IMR-90 (cell line): ENCODE results near the gene MPRIP. TPM values are rescaled to one million over a fixed set of nuclear protein-coding genes. Genes with fewer than 3 reads are reported as not detected.
A peak's percentile ranks its signal among the peaks of the same experiment; 100 is the strongest.

Experiments
- ATAC-seq: fragments of 200-7000 bp; cut with Tn5 transposase; 2 replicates; pipeline ENCODE4 v1.9.1; 2020; ENCODE audit warnings: low read depth, mild to moderate bottlenecking, moderate library complexity
- Bru-seq: library from RNA; stranded (reverse); fragments of 400-500 nt; gene quantifications from one replicate; lab custom pipeline; 2021; lab: Mats Ljungman, UMichigan
- BruChase-seq, 2 experiments: library from RNA; stranded (reverse); fragments of 400-500 nt; gene quantifications; one replicate each; lab custom pipeline; 2021; lab: Mats Ljungman, UMichigan
- BruUV-seq: library from RNA; stranded (reverse); fragments of 400-500 nt; replicated peaks from 2 replicates; lab custom pipeline; 2021; lab: Mats Ljungman, UMichigan
- CTCF ChIA-PET: fragments of 300-600 bp; formaldehyde crosslinking; extraction: SDS; loops from one replicate; lab custom pipeline; 2021; ENCODE audit warnings: antibody characterized with exemption; lab: Yijun Ruan, JAX
- POLR2A ChIA-PET: fragments of 300-600 bp; sonication (Branson Sonifier 250); formaldehyde crosslinking; loops from one replicate; lab custom pipeline; 2022; ENCODE audit warnings: antibody characterized with exemption; ENCODE audit not compliant: unreplicated experiment; lab: Charles Lee
- DNase-seq: peaks from one replicate; pipeline ENCODE4 v3.0.0; 2013
- H2AFZ ChIP-seq: replicated peaks from 2 replicates; pipeline ENCODE3; 2013; ENCODE audit warnings: low read length, mild to moderate bottlenecking; ENCODE audit not compliant: poor library complexity
- H2AK5ac ChIP-seq: 2 replicates; pipeline ENCODE4 v1.6.1; 2013; ENCODE audit warnings: low read depth, low read length, inconsistent platforms
- H2AK9ac ChIP-seq: replicated peaks from 2 replicates; pipeline ENCODE3; 2013; ENCODE audit warnings: mild to moderate bottlenecking, low read depth, low read length, moderate library complexity; ENCODE audit not compliant: poor library complexity
- H2BK120ac ChIP-seq: 2 replicates; pipeline ENCODE4 v1.6.1; 2013; ENCODE audit warnings: low read depth, low read length, inconsistent platforms
- H2BK15ac ChIP-seq: 3 replicates; pipeline ENCODE4 v1.6.1; 2013; ENCODE audit warnings: low read depth, low read length, inconsistent platforms
- H2BK20ac ChIP-seq: 2 replicates; pipeline ENCODE4 v1.6.1; 2013; ENCODE audit warnings: low read depth, mild to moderate bottlenecking, inconsistent platforms, low read length, moderate library complexity
- H2BK5ac ChIP-seq: 2 replicates; pipeline ENCODE4 v1.6.1; 2013; ENCODE audit warnings: mild to moderate bottlenecking, low read depth, low read length, inconsistent platforms; ENCODE audit not compliant: poor library complexity, severe bottlenecking
- H3K14ac ChIP-seq: replicated peaks from 2 replicates; pipeline ENCODE4 v1.6.1; 2013; ENCODE audit warnings: low read depth, low read length, inconsistent platforms
- H3K18ac ChIP-seq: 2 replicates; pipeline ENCODE4 v1.6.1; 2013; ENCODE audit warnings: low read depth, low read length, control low read depth
- H3K23ac ChIP-seq: 2 replicates; pipeline ENCODE4 v1.6.1; 2013; ENCODE audit warnings: low read depth, low read length, inconsistent platforms
- H3K27ac ChIP-seq: 2 replicates; pipeline ENCODE4 v1.5.1; 2013; ENCODE audit warnings: mild to moderate bottlenecking, control low read depth, low read length; ENCODE audit not compliant: insufficient read depth
- H3K27me3 ChIP-seq: 2 replicates; pipeline ENCODE4 v1.6.1; 2013; ENCODE audit warnings: low read length; ENCODE audit not compliant: control insufficient read depth, insufficient read depth
- H3K36me3 ChIP-seq: 2 replicates; pipeline ENCODE4 v1.6.1; 2013; ENCODE audit warnings: low read length, mixed read lengths; ENCODE audit not compliant: control insufficient read depth, insufficient read depth
- H3K4ac ChIP-seq: 2 replicates; pipeline ENCODE4 v1.6.1; 2013; ENCODE audit warnings: low read depth, low read length, inconsistent platforms
- H3K4me1 ChIP-seq: 2 replicates; pipeline ENCODE4 v1.6.1; 2013; ENCODE audit warnings: low read length, mixed read lengths; ENCODE audit not compliant: control insufficient read depth, insufficient read depth
- H3K4me2 ChIP-seq: 2 replicates; pipeline ENCODE4 v1.6.1; 2013; ENCODE audit warnings: low read depth, mild to moderate bottlenecking, control low read depth, low read length, moderate library complexity
- H3K4me3 ChIP-seq: 2 replicates; pipeline ENCODE4 v1.5.1; 2013; ENCODE audit warnings: low read depth, mild to moderate bottlenecking, control low read depth, low read length, moderate library complexity; ENCODE audit not compliant: insufficient read depth
- H3K56ac ChIP-seq: 2 replicates; pipeline ENCODE4 v1.6.1; 2013; ENCODE audit warnings: low read length, inconsistent platforms; ENCODE audit not compliant: insufficient read depth; ENCODE audit errors: extremely low read depth
- H3K79me1 ChIP-seq, 2 experiments: 2 replicates each; pipeline ENCODE4 v1.6.1; 2013; ENCODE audit warnings: low read length in 2 of 2, inconsistent platforms in 1 of 2, low read depth in 1 of 2
- H3K9ac ChIP-seq: 2 replicates; pipeline ENCODE4 v1.6.1; 2013; ENCODE audit warnings: low read depth, low read length, control low read depth
- H3K9me1 ChIP-seq: 2 replicates; pipeline ENCODE4 v1.6.1; 2013; ENCODE audit warnings: low read length, inconsistent platforms; ENCODE audit not compliant: insufficient read depth
- H3K9me3 ChIP-seq: 2 replicates; pipeline ENCODE4 v1.6.1; 2013; ENCODE audit warnings: low read length; ENCODE audit not compliant: control insufficient read depth, insufficient read depth
- H4K20me1 ChIP-seq: 2 replicates; pipeline ENCODE4 v1.6.1; 2013; ENCODE audit warnings: low read length, inconsistent platforms; ENCODE audit not compliant: insufficient read depth
- H4K5ac ChIP-seq: 2 replicates; pipeline ENCODE4 v1.6.1; 2013; ENCODE audit warnings: mild to moderate bottlenecking, low read depth, low read length, control low read depth
- H4K8ac ChIP-seq, 2 experiments: 2 replicates each; pipeline ENCODE4 v1.6.1; 2013; ENCODE audit warnings: low read depth in 2 of 2, low read length in 2 of 2, control low read depth in 1 of 2, inconsistent platforms in 1 of 2
- H4K91ac ChIP-seq: 2 replicates; pipeline ENCODE4 v1.6.1; 2013; ENCODE audit warnings: low read depth, low read length, inconsistent platforms; ENCODE audit not compliant: insufficient read depth
- BHLHE40 ChIP-seq: fragments of 150-350 bp; IDR thresholded peaks from 2 replicates; pipeline ENCODE4 v1.6.1; 2016; ENCODE audit warnings: mild to moderate bottlenecking, low read depth, low read length
- CEBPB ChIP-seq: IDR thresholded peaks from 2 replicates; pipeline ENCODE4 v1.6.1; 2012; ENCODE audit warnings: low read depth, low read length, improper control_type of control experiment
- CHD1 ChIP-seq: IDR thresholded peaks from 2 replicates; pipeline ENCODE4 v1.6.1; 2012; ENCODE audit warnings: low read depth, low read length, improper control_type of control experiment
- CTCF ChIP-seq: conservative IDR thresholded peaks from 2 replicates; pipeline ENCODE4 v1.5.1; 2012; ENCODE audit warnings: mild to moderate bottlenecking, low read depth, low read length, improper control_type of control experiment
- ELK1 ChIP-seq: fragments of 150-350 bp; IDR thresholded peaks from 2 replicates; pipeline ENCODE4 v1.6.1; 2016; ENCODE audit warnings: low read depth, mild to moderate bottlenecking, low read length, moderate library complexity, borderline replicate concordance
- POLR2A ChIP-seq: IDR thresholded peaks from 2 replicates; pipeline ENCODE4 v1.6.1; 2012; ENCODE audit warnings: mild to moderate bottlenecking, low read depth, low read length
- RAD21 ChIP-seq: IDR thresholded peaks from 2 replicates; pipeline ENCODE4 v1.6.1; 2012; ENCODE audit warnings: low read length, improper control_type of control experiment
- RCOR1 ChIP-seq: IDR thresholded peaks from 2 replicates; pipeline ENCODE4 v1.6.1; 2012; ENCODE audit warnings: mild to moderate bottlenecking, low read length, improper control_type of control experiment; ENCODE audit not compliant: insufficient replicate concordance
- RFX5 ChIP-seq: IDR thresholded peaks from 2 replicates; pipeline ENCODE4 v1.8.0; 2012; ENCODE audit warnings: low read depth, mild to moderate bottlenecking, low read length, moderate library complexity
- SMC3 ChIP-seq: fragments of 150-350 bp; IDR thresholded peaks from 2 replicates; pipeline ENCODE4 v1.6.1; 2016; ENCODE audit warnings: low read depth, mild to moderate bottlenecking, antibody characterized with exemption, low read length, moderate library complexity
- USF2 ChIP-seq: fragments of 150-350 bp; IDR thresholded peaks from 2 replicates; pipeline ENCODE4 v1.6.1; 2017; ENCODE audit warnings: mild to moderate bottlenecking, antibody characterized with exemption, low read length, low read depth
- WGBS, 2 experiments: methylation state at CpG; one replicate each; pipeline versions ENCODE4 v1.1.5 to v1.1.7; 2013; ENCODE audit warnings: missing lambda C conversion rate in 2 of 2; ENCODE audit not compliant: insufficient read length in 1 of 2; ENCODE audit errors: extremely low coverage in 2 of 2; 5-methylcytosine and 5-hydroxymethylcytosine counted together
- dilution Hi-C: fragments of 300-500 bp; cut with HindIII; formaldehyde crosslinking; loops from one replicate; pipeline ENCODE4 v1.14.3; 2018; ENCODE audit warnings: low sequenced_read_pairs; ENCODE audit not compliant: unreplicated experiment
- in situ Hi-C: fragments of 300-500 bp; cut with MboI; formaldehyde crosslinking; loops from 3 replicates; pipeline ENCODE4 v1.14.3; 2019; ENCODE audit warnings: low sequenced_read_pairs, inconsistent platforms, mixed read lengths
- intact Hi-C: fragments of 100-400 bp; cut with micrococcal nuclease; formaldehyde crosslinking; loops from 2 replicates; pipeline ENCODE4 v1.10.0; 2022
- long read RNA-seq: library from polyadenylated mRNA; unstranded; transcript quantifications from one replicate; pipeline ENCODE4 v2.0.0, GENCODE V29; 2021; ENCODE audit not compliant: unreplicated experiment
- polyA plus RNA-seq, 3 experiments: library from polyadenylated mRNA; depleted of rRNA; stranded (reverse); fragments of >200 nt; gene quantifications; 2 replicates each; pipeline ENCODE4 v1.2.3, GENCODE V29; 2012; ENCODE audit warnings: low replicate concordance in 1 of 3
- total RNA-seq: library from RNA; depleted of rRNA; stranded (reverse); fragments of >200 nt; gene quantifications from 2 replicates; pipeline ENCODE4 v1.2.3, GENCODE V29; 2012; rRNA removed

Gene MPRIP
- total RNA-seq: 111 and 113 TPM in 2 replicates
- 147 and 149 TPM in 2 replicates for polyA plus RNA-seq (2012; rRNA removed)
- polyA plus RNA-seq (2012; cell fraction: cytosol; rRNA removed): 125 and 140 TPM in 2 replicates
- polyA plus RNA-seq (2012; cell fraction: nucleus; rRNA removed; ENCODE audit: low replicate concordance): 139 TPM in 2 replicates
- Bru-seq, nascent RNA: percentile 86 among the genes with signal in this experiment
- percentile 85 among the genes with signal in this experiment for BruChase-seq, experiment 1, labeled RNA remaining after a 6-hour chase
- percentile 85 among the genes with signal in this experiment for BruChase-seq, experiment 2, labeled RNA remaining after a 2-hour chase
- long read RNA-seq, full-length matches to known transcripts: 30 of 198 reads
- long read RNA-seq, partial matches to known transcripts: 133 of 198 reads
- long read RNA-seq, other reads (novel, unspliced or antisense): 35 of 198 reads

GRCh38 chr17:17042384-17042736 lies at the start of gene MPRIP:
TSS of gene MPRIP (plus strand) at chr17:17042457. CDS start at chr17:17042849, 392 bp downstream.
- ChIA-PET CTCF (no interaction called here), POLR2A (no interaction called here)
- Histone ChIP-seq H4K5ac (peak within 1 kb of the TSS; percentile 24; the same call in 1 of the 2 replicates), H3K79me1 (peaks cover 4 to 44% of the 10 kb centered on the region in 2 experiments; a peak in 2 of 4 replicates), H2AK9ac (peak within 1 kb of the TSS; percentile 89), H3K9me3 (no peaks in the 10 kb centered on the region), H4K8ac (peak within 1 kb of the TSS; percentile 13 to 69; a peak in 2 of 4 replicates), H3K9ac (peak within 1 kb of the TSS; percentile 86), H2BK5ac (peak within 1 kb of the TSS; percentile 73), H3K27me3 (no peaks in the 10 kb centered on the region), H2BK20ac (peak within 1 kb of the TSS; percentile 80; the same call in 1 of the 2 replicates), H3K18ac (peak within 1 kb of the TSS; percentile 49), H3K4me2 (peak within 1 kb of the TSS; percentile 94), H3K23ac (peak within 1 kb of the TSS; percentile 99), H3K36me3 (no peaks in the 10 kb centered on the region), H3K4me3 (peak within 1 kb of the TSS; percentile 85), H3K56ac (peak within 1 kb of the TSS; percentile 73), H4K91ac (peak within 1 kb of the TSS; percentile 52), H3K9me1 (peaks cover 13% of the 10 kb centered on the region), H2BK120ac (peak within 1 kb of the TSS; percentile 84), H3K14ac (peak within 1 kb of the TSS; percentile 92), H3K4me1 (peaks cover 17% of the 10 kb centered on the region), H2AFZ (peak within 1 kb of the TSS; percentile 90), H3K4ac (peak within 1 kb of the TSS; percentile 89), H3K27ac (peak within 1 kb of the TSS; percentile 84), H2BK15ac (peak within 1 kb of the TSS; percentile 39; the same call in 1 of the 3 replicates), H4K20me1 (peaks cover 44% of the 10 kb centered on the region), H2AK5ac (peak within 1 kb of the TSS; percentile 68)
- ATAC-seq (no peak; the same call in 1 of the 2 replicates), DNase-seq (no peak)
- 0% methylated on average over 23 of the region's 67 CpGs; no CpG with 5 or more reads in 1 of the 2 experiments for WGBS, 2 experiments
- in situ Hi-C loops: no loop called here
- intact Hi-C loops: loop anchor here (5.0 kb wide), 1 partner anchor 110 kb away; no protein-coding TSS in a partner anchor
- BruUV-seq: no TSS peak
- dilution Hi-C loops: no loop called here
- TF ChIP-seq CEBPB (no peak), ELK1 (no peak), CHD1 (no peak), USF2 (no peak), BHLHE40 (no peak), CTCF (no peak), POLR2A (no peak), RCOR1 (no peak), SMC3 (no peak), RAD21 (no peak), RFX5 (no peak)
